ENCODE data around the gene LATS1.
"Not testable (repeated sequence)": the region's sequence is repeated elsewhere in the genome, so short reads cannot be mapped to it uniquely, and the experiment has no call there.

The LATS1 gene

GRCh38 chr6:149728499-149729234 is 10.8 kb upstream of the LATS1 start:
- no peak for DNase-seq (ENCODE audit: low read depth in 2 of 2)

GRCh38 chr6:149727793-149728498 is 10.0 kb upstream of the LATS1 start:
- no peak for DNase-seq (ENCODE audit: low read depth in 2 of 2)

DNA sequence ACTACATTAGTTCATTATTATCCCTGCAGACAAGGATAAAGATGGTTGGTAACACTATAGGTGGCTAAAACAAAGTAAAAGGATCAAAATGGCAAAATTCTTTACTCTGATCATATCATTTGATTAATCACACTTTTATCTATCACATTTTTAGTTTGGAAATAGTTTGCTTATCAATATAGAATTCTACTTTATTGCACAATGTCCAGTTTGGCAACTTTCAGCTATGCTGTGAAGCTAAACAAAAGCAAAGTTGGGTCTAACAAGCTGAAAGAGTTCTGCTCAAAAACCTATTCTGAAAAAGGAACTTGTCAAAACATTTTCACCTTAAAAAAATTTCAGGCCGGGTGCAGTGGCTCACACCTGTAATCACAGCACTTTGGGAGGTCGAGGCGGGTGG is 7.9 kb upstream of the LATS1 start:
- no peak for DNase-seq (ENCODE audit: low read depth in 2 of 2)

DNA sequence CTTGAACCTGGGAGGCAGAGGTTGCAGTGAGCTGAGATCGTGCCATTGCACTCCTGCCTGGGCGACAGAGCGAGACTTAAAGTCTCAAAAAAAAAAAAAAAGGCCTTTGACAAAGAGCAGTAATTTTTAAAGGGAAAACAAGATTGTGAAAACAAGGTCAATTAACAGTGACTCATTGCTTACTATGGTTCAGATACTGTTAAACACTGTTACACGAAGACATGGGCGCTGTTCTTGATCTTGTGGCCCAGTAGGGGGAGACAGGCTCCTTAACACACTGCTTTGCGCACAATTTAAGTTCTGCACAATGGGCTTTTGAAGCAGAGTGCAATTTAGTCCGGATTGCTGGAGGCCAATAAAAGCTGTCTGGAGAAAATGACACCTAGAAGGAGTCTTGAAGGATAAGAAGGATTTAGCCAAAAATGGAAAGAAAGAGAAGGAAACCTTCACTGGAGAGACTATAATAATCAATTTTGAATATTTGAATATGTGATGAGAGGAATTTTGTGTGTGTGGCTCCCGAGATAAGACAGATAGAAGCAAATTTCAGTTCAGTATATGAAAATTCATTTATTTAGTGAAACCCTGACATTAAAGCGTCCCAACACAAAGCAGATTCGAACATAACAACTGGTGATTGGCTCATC is 6.0 kb upstream of the LATS1 start:
- DNase-seq (ENCODE audit: low read depth in 2 of 2): peak in 1 of 2 donors; percentile 14

GRCh38 chr6:149723262-149723661 is 5.4 kb upstream of the LATS1 start:
- DNase-seq (ENCODE audit: low read depth in 2 of 2): no peak

GRCh38 chr6:149719531-149719930 is 1.6 kb upstream of the LATS1 start:
- DNase-seq (ENCODE audit: low read depth in 2 of 2): no peak

GRCh38 chr6:149717255-149717587 is 680 bp downstream of the LATS1 start:
- DNase-seq (ENCODE audit: low read depth in 2 of 2): no peak

DNA sequence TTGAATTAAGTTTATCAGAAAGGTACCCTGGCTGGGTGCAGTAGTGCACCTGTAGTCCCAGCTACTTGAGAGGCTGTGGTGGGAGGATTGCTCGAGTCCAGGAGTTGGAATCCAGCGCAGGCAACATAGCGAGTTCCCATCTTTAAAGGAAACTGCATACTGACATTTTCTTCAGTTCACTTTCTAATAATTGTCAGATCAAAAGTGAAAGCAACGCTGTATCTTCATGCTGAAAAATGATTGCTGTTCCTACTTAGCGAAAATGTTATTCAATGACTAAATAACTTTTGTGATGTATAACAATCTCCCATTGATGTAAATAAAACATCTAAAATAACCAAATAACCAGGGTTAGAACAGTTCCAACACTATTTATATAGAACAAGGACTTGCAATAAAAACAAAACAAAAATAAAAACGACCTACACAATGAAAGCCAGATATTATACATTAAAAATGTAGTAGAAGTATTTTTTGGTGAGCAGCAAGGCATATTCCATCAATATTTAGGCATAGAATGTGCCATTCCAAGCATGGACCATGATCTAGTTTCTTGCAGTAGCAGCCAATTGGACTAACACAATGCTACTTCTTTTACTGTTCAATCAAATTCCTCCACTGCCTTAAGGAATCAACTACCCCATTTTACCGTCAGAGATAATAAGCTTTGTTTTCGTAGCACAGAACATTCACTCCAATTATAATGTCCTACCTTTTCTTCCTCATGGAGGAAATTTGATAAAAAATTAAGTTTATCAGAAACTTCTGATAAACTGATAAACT is 1.5 kb downstream of the LATS1 start:
- no peak for DNase-seq (ENCODE audit: low read depth in 2 of 2)

DNA sequence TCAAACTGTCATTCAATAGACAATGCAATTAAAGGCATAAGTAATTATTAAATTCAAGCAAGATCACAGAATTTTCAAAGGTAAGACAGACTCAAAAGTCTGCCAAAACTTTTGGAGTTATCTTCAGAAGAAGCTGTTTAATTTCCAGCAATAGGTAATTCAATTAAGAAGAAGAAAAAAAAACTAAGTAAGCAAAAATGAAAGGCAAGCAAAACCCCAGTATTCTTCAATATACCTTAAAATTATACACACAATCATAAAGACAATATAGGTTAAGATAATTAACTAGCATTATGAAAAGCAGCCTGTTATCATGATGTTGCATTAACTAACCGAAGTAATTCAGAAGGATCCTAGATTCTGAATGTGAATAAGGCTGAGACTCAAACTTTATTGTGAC is 3.5 kb downstream of the LATS1 start:
- no peak for DNase-seq (ENCODE audit: low read depth in 2 of 2)

- no peak for DNase-seq (ENCODE audit: low read depth in 2 of 2)
Observed at GRCh38 chr6:149711711-149712110, 6.2 kb downstream of the LATS1 start.

- DNase-seq (ENCODE audit: low read depth in 2 of 2): no peak
Observed at GRCh38 chr6:149701714-149702113, 16.2 kb downstream of the LATS1 start.

- DNase-seq (ENCODE audit: low read depth in 2 of 2): no peak
Observed at GRCh38 chr6:149699150-149699549, 18.8 kb downstream of the LATS1 start.

DNA sequence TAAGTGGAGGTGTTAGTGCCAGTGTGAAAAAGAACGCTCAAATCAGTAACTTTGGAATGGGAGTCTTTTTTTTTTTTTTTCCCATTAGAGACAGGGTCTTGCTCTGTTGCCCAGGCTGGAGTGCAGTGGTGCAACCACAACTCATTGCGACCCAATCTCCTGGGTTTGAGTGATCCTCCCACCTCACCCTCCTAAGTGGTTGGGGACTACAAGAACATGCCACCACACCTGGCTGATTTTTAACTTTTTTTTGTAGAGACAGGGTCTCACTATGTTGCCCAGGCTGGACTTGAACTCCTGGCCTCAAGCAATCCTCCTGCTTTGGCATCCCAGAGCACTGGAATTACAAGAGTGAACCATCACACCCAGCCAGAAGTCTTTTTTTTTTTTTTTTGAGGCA is 19.7 kb downstream of the LATS1 start:
- no peak for DNase-seq (ENCODE audit: low read depth in 2 of 2)

DNA sequence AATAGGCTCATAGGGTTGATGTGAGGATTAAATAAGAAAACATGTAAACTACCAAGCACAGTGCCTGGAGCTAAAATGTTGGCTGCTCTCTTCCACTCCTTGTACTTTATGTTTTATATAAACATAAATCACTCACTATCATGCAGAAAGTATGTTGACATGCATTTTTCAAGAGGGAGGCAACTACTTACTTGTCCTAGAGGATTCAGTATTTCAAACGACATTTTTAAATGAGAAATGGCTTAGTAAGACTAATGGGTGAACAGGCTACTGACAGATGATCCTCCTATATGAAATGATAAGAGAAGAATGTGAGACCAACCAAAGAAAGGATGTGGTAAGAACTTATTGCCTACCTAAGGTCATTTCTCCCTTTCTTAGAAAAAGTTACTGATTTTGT is 21.0 kb downstream of the LATS1 start:
- no peak for DNase-seq (ENCODE audit: low read depth in 2 of 2)

DNA sequence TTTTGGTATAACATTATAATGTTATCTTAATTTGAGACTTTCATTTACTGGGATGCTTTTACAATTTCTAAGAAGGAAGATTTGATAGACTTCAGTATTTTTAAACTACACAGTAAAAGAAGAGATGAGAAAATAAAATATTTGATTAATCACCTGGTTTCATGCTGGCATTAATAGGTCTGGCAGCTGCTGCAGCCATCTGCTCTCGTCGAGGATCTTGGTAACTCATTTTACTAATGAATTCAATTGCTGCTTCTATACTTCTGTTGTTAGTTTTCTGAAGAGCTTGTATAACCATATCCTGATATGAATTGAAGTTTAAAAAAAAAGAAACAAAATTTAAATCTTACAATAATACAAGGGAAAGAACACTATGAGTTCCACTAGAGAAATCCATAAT is 23.0 kb downstream of the LATS1 start:
- no peak for DNase-seq (ENCODE audit: low read depth in 2 of 2)

DNA sequence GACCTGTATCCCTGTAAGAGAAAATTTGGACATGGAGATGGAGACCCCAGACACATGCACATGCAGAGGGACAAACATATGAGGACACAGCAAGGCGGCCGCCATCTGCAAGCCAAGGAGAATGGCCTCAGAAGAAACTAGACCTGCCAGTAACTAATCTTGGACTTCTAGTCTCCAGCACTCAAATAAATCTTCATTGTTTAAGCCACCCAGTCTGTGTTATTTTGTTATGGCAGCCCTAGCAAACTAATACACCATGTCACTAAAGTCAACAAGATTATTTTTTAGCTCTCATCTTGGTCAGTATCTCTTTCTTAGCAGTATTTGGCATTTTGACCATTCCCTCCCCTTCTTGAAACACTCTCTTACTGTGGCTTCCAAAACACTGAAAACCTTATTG is 26.7 kb downstream of the LATS1 start:
- DNase-seq (ENCODE audit: low read depth in 2 of 2): no peak

- DNase-seq (ENCODE audit: low read depth in 2 of 2): no peak
Observed at GRCh38 chr6:149686230-149686629, 31.7 kb downstream of the LATS1 start.

DNA sequence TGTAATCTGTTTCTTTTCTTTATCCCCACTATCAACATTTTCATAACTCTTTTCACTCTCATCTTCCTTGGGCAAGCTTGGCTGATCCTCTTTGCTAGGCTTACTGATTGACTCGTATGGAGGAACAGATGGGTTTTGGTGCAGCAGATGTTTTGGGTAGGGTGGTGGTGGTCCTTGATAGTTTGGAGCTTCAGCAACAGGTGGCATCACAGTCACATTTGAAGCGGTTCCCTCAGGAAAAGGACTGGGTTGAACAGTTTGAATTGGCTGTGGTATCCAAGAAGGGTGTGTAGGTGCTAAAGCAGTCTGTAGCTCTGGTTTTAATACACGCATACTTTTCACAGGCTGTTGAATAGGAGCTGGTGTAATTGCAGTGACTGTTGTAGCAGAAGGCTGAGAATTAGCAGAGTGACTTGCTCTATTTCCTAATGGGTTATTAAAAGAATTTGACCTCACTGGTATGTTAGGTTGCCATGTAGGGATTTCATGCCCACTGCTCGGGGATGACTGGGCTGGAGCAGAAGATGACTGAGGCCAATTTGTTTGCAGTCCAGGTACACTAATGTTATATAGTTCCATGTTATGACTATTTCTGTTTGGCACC is 34.5 kb downstream of the LATS1 start:
- DNase-seq (ENCODE audit: low read depth in 2 of 2): no peak

DNA sequence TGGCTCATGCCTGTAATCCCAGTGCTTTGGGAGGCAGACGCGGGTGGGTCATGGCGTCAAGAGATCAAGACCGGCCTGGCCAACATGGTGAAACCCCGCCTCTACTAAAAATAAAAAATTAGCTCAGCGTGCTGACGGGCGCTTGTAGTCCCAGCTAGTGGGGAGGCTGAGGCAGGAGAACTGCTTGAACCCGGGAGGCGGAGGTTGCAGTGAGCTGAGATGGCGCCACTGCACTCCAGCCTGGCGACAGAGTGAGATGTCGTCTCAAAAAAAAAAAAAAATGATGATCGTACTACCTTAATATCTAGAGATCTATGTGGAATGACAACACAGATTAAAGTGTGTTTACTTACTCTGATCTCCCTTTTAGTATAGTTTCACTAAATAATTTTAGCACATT is 36.1 kb downstream of the LATS1 start:
- not testable (repeated sequence) for DNase-seq (ENCODE audit: low read depth in 2 of 2)

DNA sequence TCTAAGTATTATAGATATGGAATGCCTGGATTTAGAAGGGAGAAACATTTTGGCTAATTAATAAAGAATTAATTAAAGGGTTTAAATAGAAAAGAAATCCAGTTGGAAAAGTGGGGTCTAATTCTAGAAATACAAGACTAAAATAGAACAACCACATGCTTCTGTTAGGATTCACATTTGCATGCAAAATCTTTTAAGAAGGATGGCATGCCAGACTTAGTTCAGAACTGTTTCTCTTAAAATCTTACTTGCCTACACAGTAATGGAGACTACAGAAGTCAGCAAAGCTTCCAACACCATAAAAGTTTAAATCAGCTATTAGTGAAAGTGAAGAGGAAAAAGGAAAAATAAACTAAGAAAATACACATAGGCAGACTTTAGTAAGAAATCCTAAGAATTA is 36.7 kb downstream of the LATS1 start:
- DNase-seq (ENCODE audit: low read depth in 2 of 2): no peak

- no peak for DNase-seq (ENCODE audit: low read depth in 2 of 2)
Observed at GRCh38 chr6:149680503-149680902, 37.4 kb downstream of the LATS1 start.

DNA sequence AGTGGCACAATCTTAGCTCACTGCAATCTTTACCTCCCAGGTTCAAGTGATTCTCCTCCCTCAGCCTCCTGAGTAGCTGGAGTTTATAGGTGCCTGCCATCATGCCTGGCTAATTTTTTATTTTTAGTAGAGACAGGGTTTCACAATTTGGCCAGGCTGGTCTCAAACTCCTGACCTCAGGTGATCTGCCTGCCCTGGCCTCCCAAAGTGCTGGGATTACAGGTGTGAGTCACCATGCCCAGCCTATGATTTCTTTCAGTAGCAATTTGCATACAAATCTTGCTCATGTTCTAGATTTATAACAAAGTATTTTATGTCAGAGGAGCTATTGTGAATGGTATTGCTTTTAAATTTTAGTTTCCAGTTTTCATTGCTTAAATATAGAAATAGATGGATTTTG is 45.6 kb downstream of the LATS1 start:
- DNase-seq (ENCODE audit: low read depth in 2 of 2): not testable (repeated sequence)

All from stimulated activated CD8-positive, alpha-beta memory T cell treated with anti-CD3 and anti-CD28 coated beads, Interleukin-2, amount 100 ng/mL, for 1 hour (primary cell).